ENCODE measurements around the gene SYNDIG1. TPM values are rescaled to one million over a fixed set of nuclear protein-coding genes. Genes with fewer than 3 reads are reported as not detected.

The SYNDIG1 gene
- total RNA-seq, 1 donor from 2014 or later: not detected

DNA sequence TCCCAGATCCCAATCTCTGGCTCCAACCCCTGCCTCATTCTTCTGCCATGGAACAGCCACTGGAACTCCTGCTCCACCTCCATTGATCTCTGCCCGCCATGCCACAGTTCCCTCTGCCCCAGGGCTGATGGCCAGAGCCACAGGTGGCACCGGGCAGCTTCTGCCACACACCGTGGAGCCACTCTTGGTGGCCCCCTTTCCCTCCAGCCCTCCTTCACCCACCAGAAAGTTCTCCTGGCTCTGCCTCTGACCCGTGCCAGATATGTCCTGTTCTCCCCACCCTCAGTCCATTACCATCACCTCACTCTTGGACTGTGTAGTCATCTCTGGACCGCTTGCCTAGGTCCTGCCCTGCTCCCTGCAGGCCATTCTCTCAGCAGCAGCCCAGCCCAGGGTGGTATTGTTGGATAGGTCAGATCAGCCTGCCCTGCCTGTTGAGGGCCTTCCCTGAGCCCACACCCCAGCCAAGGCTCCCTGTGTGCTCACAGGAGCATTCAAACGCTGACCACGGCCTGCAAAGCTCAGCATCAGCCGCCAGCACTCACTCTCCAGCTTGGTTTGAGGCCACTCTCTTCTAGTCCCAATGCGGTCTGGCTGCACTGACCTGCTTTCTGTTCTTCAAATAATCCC, 16.8 kb upstream of the SYNDIG1 start:
- Histone ChIP-seq H3K4me3 (ENCODE audit: low read depth, low read length) (no peak overlapping the region), H3K27me3 (ENCODE audit: control insufficient read depth, insufficient read depth, low read length) (no peaks in the 10 kb centered on the region), H3K36me3 (ENCODE audit: control insufficient read depth, insufficient read depth, low read length) (no peaks in the 10 kb centered on the region)
- TF ChIP-seq CTCF (IDR thresholded peaks at IDR 0.05; ENCODE audit: insufficient read depth, low read length, severe bottlenecking): no peak
- FAIRE-seq: no peak
- no peak for DNase-seq (ENCODE audit: low read depth)

- no peak for TF ChIP-seq CTCF (IDR thresholded peaks at IDR 0.05; ENCODE audit: insufficient read depth, low read length, severe bottlenecking)
- DNase-seq (ENCODE audit: low read depth) (no peak), FAIRE-seq (peak; percentile 83)
- Histone ChIP-seq H3K36me3 (ENCODE audit: control insufficient read depth, insufficient read depth, low read length) (no peaks in the 10 kb centered on the region), H3K27me3 (ENCODE audit: control insufficient read depth, insufficient read depth, low read length) (no peaks in the 10 kb centered on the region), H3K4me3 (ENCODE audit: low read depth, low read length) (no peak overlapping the region)
Measured at GRCh38 chr20:24453869-24454268, 15.6 kb upstream of the SYNDIG1 start.

GRCh38 chr20:24455081-24455480, 14.3 kb upstream of the SYNDIG1 start:
- H3K4me3 ChIP-seq (ENCODE audit: low read depth, low read length): no peak overlapping the region
- DNase-seq (ENCODE audit: low read depth) (no peak), FAIRE-seq (no peak)
- H3K36me3 ChIP-seq (ENCODE audit: control insufficient read depth, insufficient read depth, low read length): no peaks in the 10 kb centered on the region
- TF ChIP-seq CTCF (IDR thresholded peaks at IDR 0.05; ENCODE audit: insufficient read depth, low read length, severe bottlenecking): no peak
- no peaks in the 10 kb centered on the region for H3K27me3 ChIP-seq (ENCODE audit: control insufficient read depth, insufficient read depth, low read length)

DNA sequence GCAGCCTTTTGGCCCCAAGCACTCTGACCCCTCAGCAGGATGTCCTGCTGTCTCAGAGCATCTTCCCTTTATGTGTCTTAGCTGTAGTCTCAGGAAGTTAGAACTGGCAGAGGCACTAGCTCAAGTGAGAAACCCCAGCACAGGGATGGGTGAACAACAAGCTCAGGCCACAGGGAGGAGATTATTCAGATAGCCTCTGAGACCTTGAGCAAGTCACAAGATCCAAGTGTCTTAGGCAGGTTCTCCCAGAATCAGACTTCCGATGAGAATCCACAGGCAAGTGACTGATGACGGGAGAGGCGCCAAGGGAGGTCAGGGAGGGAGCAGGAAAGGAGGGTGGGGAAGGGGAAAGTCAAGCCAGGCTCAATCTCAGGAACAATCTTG, 13.0 kb upstream of the SYNDIG1 start:
- DNase-seq (ENCODE audit: low read depth) (no peak), FAIRE-seq (no peak)
- Histone ChIP-seq H3K4me3 (ENCODE audit: low read depth, low read length) (no peak overlapping the region), H3K27me3 (ENCODE audit: control insufficient read depth, insufficient read depth, low read length) (no peaks in the 10 kb centered on the region), H3K36me3 (ENCODE audit: control insufficient read depth, insufficient read depth, low read length) (no peaks in the 10 kb centered on the region)
- TF ChIP-seq CTCF (IDR thresholded peaks at IDR 0.05; ENCODE audit: insufficient read depth, low read length, severe bottlenecking): no peak

GRCh38 chr20:24458436-24458835, 11.0 kb upstream of the SYNDIG1 start:
- DNase-seq (ENCODE audit: low read depth): no peak
- no peak overlapping the region for H3K4me3 ChIP-seq (ENCODE audit: low read depth, low read length)
- no peaks in the 10 kb centered on the region for H3K27me3 ChIP-seq (ENCODE audit: control insufficient read depth, insufficient read depth, low read length)
- no peaks in the 10 kb centered on the region for H3K36me3 ChIP-seq (ENCODE audit: control insufficient read depth, insufficient read depth, low read length)
- FAIRE-seq: no peak
- no peak for TF ChIP-seq CTCF (IDR thresholded peaks at IDR 0.05; ENCODE audit: insufficient read depth, low read length, severe bottlenecking)

DNA sequence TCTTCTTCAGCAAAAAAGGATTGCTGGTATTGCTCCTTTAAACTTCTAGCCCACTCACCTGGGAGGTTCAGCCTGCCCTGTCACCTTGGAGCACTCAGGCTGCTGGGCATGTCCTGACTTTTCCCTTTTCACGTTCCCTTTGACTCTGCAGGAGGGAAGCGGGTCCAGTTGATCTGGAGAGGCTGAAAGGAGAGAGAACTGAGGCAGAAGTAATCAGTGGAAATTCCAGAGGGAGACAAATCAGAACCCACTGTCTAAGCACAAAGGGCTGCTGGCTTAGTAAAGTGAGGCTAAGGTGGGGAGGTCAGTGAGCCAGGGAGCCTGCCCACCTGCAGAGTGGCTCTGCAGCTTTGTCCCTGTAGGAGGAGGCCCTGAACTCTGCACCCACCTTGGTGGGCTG, 9.7 kb upstream of the SYNDIG1 start:
- FAIRE-seq (no peak), DNase-seq (ENCODE audit: low read depth) (peak; percentile 38)
- no peak for TF ChIP-seq CTCF (IDR thresholded peaks at IDR 0.05; ENCODE audit: insufficient read depth, low read length, severe bottlenecking)
- Histone ChIP-seq H3K4me3 (ENCODE audit: low read depth, low read length) (no peak overlapping the region), H3K27me3 (ENCODE audit: control insufficient read depth, insufficient read depth, low read length) (no peaks in the 10 kb centered on the region), H3K36me3 (ENCODE audit: control insufficient read depth, insufficient read depth, low read length) (no peaks in the 10 kb centered on the region)
